Lower leg skin (tissue), 3 donors: ENCODE measurements around the gene TTC34.

Experiments used
- POLR2A ChIP-seq, 2 donors: fragments of 450-650 bp; IDR thresholded peaks; one replicate each; pipeline ENCODE4 v1.6.1; 2016 to 2017; ENCODE audit warnings: antibody characterized with exemption in 2 of 2, mild to moderate bottlenecking in 1 of 2, moderate library complexity in 1 of 2
- TF ChIP-seq, protein P1 (sequence below), 3 donors: fragments of 450-650 bp; IDR thresholded peaks; one replicate each; pipeline ENCODE4 v1.5.1; 2016; ENCODE audit warnings: antibody characterized with exemption in 3 of 3, mild to moderate bottlenecking in 3 of 3, moderate library complexity in 2 of 3

DNA sequence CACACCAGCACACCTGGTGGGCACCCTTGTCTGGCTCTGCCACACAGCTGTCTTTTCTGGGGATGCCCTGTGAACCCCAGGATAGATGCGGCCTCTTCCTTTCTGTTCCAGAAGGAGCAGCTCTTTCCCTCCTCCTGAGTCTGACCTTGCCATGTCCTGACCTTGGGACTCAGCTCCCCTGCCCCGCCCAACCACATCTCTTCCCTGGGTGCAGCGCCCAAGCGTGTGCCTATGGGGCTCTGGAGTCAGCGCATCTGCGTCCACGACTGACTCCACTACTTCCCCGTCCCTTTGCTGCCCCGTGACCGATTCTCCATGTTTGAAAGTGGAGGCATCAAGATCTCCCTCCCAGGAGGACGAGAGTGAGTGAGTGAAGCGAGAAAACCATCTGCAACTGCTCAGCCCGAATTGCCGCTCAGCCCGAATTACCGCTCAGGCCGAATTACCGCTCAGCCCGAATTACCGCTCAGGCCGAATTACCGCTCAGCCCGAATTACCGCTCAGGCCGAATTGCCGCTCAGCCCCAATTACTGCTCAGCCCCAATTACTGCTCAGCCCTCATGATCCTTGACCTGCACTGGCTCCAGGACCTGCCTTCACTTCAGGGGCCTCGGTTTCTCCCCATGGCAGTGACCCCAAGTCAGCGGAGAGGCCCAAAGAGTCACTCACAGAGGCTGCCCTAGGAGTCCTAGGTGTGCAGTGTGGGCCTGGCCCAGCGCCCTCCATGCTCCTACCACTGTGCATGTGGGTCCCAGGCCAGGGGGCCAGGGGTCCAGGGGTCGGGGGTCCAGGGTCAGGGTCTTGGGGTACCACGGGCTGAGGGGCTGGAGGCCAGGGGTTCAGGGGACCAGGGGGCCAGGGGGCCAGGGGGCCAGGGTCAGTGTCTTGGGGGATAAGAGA is 18.6 kb upstream of the TTC34 start:
- TF ChIP-seq POLR2A (IDR thresholded peaks at IDR 0.05): no peak
- TF ChIP-seq, protein P1, sequence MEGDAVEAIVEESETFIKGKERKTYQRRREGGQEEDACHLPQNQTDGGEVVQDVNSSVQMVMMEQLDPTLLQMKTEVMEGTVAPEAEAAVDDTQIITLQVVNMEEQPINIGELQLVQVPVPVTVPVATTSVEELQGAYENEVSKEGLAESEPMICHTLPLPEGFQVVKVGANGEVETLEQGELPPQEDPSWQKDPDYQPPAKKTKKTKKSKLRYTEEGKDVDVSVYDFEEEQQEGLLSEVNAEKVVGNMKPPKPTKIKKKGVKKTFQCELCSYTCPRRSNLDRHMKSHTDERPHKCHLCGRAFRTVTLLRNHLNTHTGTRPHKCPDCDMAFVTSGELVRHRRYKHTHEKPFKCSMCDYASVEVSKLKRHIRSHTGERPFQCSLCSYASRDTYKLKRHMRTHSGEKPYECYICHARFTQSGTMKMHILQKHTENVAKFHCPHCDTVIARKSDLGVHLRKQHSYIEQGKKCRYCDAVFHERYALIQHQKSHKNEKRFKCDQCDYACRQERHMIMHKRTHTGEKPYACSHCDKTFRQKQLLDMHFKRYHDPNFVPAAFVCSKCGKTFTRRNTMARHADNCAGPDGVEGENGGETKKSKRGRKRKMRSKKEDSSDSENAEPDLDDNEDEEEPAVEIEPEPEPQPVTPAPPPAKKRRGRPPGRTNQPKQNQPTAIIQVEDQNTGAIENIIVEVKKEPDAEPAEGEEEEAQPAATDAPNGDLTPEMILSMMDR (IDR thresholded peaks at IDR 0.05): no peak
